DOHH2 (cell line): ENCODE measurements around the gene CIB4.

Source experiments
- H3F3A ChIP-seq: fragments of 200-600 bp; sonication (generic), shearing (Covaris generic); 2 replicates; pipeline ENCODE4 v1.6.0; 2016; ENCODE audit warnings: antibody characterized with exemption, mild to moderate bottlenecking; ENCODE audit not compliant: control insufficient read depth, insufficient read depth
- H3K27ac ChIP-seq: fragments of 200-600 bp; sonication (generic); 2 replicates; pipeline ENCODE4 v1.5.1; 2014; ENCODE audit warnings: low read depth, mild to moderate bottlenecking, low read length, moderate library complexity
- H3K27me3 ChIP-seq: fragments of 200-600 bp; sonication (generic); 2 replicates; pipeline ENCODE4 v1.6.1; 2014; ENCODE audit warnings: mild to moderate bottlenecking, low read length, mixed read lengths; ENCODE audit not compliant: control insufficient read depth
- H3K36me3 ChIP-seq: fragments of 200-600 bp; sonication (generic); 2 replicates; pipeline ENCODE4 v1.6.1; 2014; ENCODE audit warnings: mild to moderate bottlenecking, low read length, moderate library complexity, mixed read lengths; ENCODE audit not compliant: control insufficient read depth
- H3K4me1 ChIP-seq: fragments of 200-600 bp; sonication (generic); 2 replicates; pipeline ENCODE4 v1.6.1; 2014; ENCODE audit warnings: mild to moderate bottlenecking, low read length, mixed read lengths; ENCODE audit not compliant: control insufficient read depth
- H3K4me2 ChIP-seq: fragments of 200-600 bp; sonication (generic); 2 replicates; pipeline ENCODE4 v1.6.0; 2014; ENCODE audit warnings: mild to moderate bottlenecking, low read length, moderate library complexity
- H3K4me3 ChIP-seq: fragments of 200-600 bp; sonication (generic); 2 replicates; pipeline ENCODE4 v1.5.1; 2014; ENCODE audit warnings: mild to moderate bottlenecking, low read length, mixed read lengths
- H3K79me2 ChIP-seq: fragments of 200-600 bp; sonication (generic); 2 replicates; pipeline ENCODE4 v1.6.1; 2014; ENCODE audit warnings: mild to moderate bottlenecking, low read length, mixed read lengths; ENCODE audit not compliant: control insufficient read depth
- H3K9me2 ChIP-seq: fragments of 200-600 bp; sonication (generic); replicated peaks from 2 replicates; pipeline ENCODE4 v1.6.1; 2014; ENCODE audit warnings: mild to moderate bottlenecking, low read length, mixed read lengths; ENCODE audit not compliant: control insufficient read depth
- H3K9me3 ChIP-seq: fragments of 200-600 bp; sonication (generic); 2 replicates; pipeline ENCODE4 v1.6.1; 2014; ENCODE audit warnings: antibody characterized with exemption, low read length, mixed read lengths; ENCODE audit not compliant: control insufficient read depth, insufficient read depth
- H4K20me1 ChIP-seq: fragments of 200-600 bp; sonication (generic); 2 replicates; pipeline ENCODE4 v1.6.0; 2014; ENCODE audit warnings: low read depth, mild to moderate bottlenecking, antibody characterized with exemption, low read length, moderate library complexity; ENCODE audit not compliant: control insufficient read depth, insufficient read depth
- CTCF ChIP-seq: fragments of 200-600 bp; sonication (generic); IDR thresholded peaks from one replicate; pipeline ENCODE4 v1.5.1; 2014; ENCODE audit warnings: antibody characterized with exemption, mild to moderate bottlenecking, low read depth, low read length; ENCODE audit not compliant: poor library complexity, severe bottlenecking
- EZH2phosphoT487 ChIP-seq: fragments of 200-600 bp; sonication (generic); IDR thresholded peaks from 2 replicates; pipeline ENCODE4 v1.6.1; 2017; ENCODE audit warnings: borderline replicate concordance, mild to moderate bottlenecking, antibody characterized with exemption, low read length, moderate library complexity, mixed read lengths

The CIB4 gene

GRCh38 chr2:26591619-26592505 is 49.3 kb downstream of the CIB4 start:
- Histone ChIP-seq H3K79me2 (no peaks in the 10 kb centered on the region), H4K20me1 (no peaks in the 10 kb centered on the region), H3K27ac (no peak overlapping the region), H3F3A (no peaks in the 10 kb centered on the region), H3K9me2 (no peaks in the 10 kb centered on the region), H3K27me3 (peaks cover 17% of the 10 kb centered on the region), H3K4me2 (no peak overlapping the region), H3K9me3 (no peaks in the 10 kb centered on the region), H3K4me3 (no peak overlapping the region), H3K36me3 (no peaks in the 10 kb centered on the region), H3K4me1 (no peaks in the 10 kb centered on the region)
- TF ChIP-seq CTCF (no peak), EZH2phosphoT487 (no peak)

GRCh38 chr2:26590980-26591618 is 50.1 kb downstream of the CIB4 start:
- H3K27me3 ChIP-seq = peaks cover 14% of the 10 kb centered on the region
- no peak overlapping the region for H3K4me3 ChIP-seq
- no peaks in the 10 kb centered on the region for H3K9me3 ChIP-seq
- H3K27ac ChIP-seq = no peak overlapping the region
- H3K36me3 ChIP-seq = no peaks in the 10 kb centered on the region
- no peaks in the 10 kb centered on the region for H4K20me1 ChIP-seq
- no peak overlapping the region for H3K4me2 ChIP-seq
- H3F3A ChIP-seq = no peaks in the 10 kb centered on the region
- H3K9me2 ChIP-seq = no peaks in the 10 kb centered on the region
- H3K4me1 ChIP-seq = no peaks in the 10 kb centered on the region
- no peaks in the 10 kb centered on the region for H3K79me2 ChIP-seq
- TF ChIP-seq CTCF (no peak), EZH2phosphoT487 (no peak)

- Histone ChIP-seq H3K4me3 (no peak overlapping the region), H3K9me3 (no peaks in the 10 kb centered on the region), H3K27ac (no peak overlapping the region), H3K36me3 (no peaks in the 10 kb centered on the region), H3F3A (no peaks in the 10 kb centered on the region), H3K4me1 (no peaks in the 10 kb centered on the region), H3K79me2 (no peaks in the 10 kb centered on the region), H4K20me1 (no peaks in the 10 kb centered on the region), H3K9me2 (no peaks in the 10 kb centered on the region), H3K4me2 (no peak overlapping the region), H3K27me3 (peaks cover 14% of the 10 kb centered on the region)
- TF ChIP-seq EZH2phosphoT487 (no peak), CTCF (no peak)
Measured at GRCh38 chr2:26590508-26590907, 50.7 kb downstream of the CIB4 start.
